Parathyroid adenoma (tissue), 2 donors: ENCODE results near the gene CSMD2.

Experiments used
- H2AFZ ChIP-seq: fragments of 300-600 bp; sonication (generic); one replicate; pipeline ENCODE4 v1.7.0; 2017; ENCODE audit warnings: antibody characterized with exemption, mild to moderate bottlenecking
- H3K27ac ChIP-seq: fragments of 300-600 bp; sonication (generic); one replicate; pipeline ENCODE4 v1.7.0; 2017
- H3K27me3 ChIP-seq: fragments of 300-600 bp; sonication (generic); one replicate; pipeline ENCODE4 v1.7.0; 2017; ENCODE audit warnings: low read length; ENCODE audit not compliant: control insufficient read depth, insufficient read depth
- H3K36me3 ChIP-seq: fragments of 300-600 bp; sonication (generic); one replicate; pipeline ENCODE4 v1.7.0; 2017; ENCODE audit warnings: low read length; ENCODE audit not compliant: control insufficient read depth, insufficient read depth
- H3K4me1 ChIP-seq: fragments of 300-600 bp; sonication (generic); one replicate; pipeline ENCODE4 v1.7.0; 2017; ENCODE audit warnings: control low read depth
- H3K4me2 ChIP-seq: fragments of 300-600 bp; sonication (generic); one replicate; pipeline ENCODE4 v1.7.0; 2017; ENCODE audit warnings: low read length
- H3K4me3 ChIP-seq: fragments of 300-600 bp; sonication (generic); one replicate; pipeline ENCODE4 v1.7.0; 2017; ENCODE audit warnings: low read depth, low read length
- H3K79me2 ChIP-seq: fragments of 300-600 bp; sonication (generic); one replicate; pipeline ENCODE4 v1.7.0; 2017; ENCODE audit warnings: control low read depth
- H3K9ac ChIP-seq: fragments of 300-600 bp; sonication (generic); one replicate; pipeline ENCODE4 v1.7.0; 2017; ENCODE audit warnings: mild to moderate bottlenecking
- H3K9me3 ChIP-seq: fragments of 300-600 bp; sonication (generic); one replicate; pipeline ENCODE4 v1.7.0; 2017; ENCODE audit warnings: low read length; ENCODE audit not compliant: control insufficient read depth
- CTCF ChIP-seq: fragments of 300-600 bp; sonication (generic); IDR thresholded peaks from one replicate; pipeline ENCODE4 v1.7.0; 2017; ENCODE audit warnings: antibody characterized with exemption, mild to moderate bottlenecking
- donor health status: primary hyperparathyroidism.

Gene CSMD2

GRCh38 chr1:33997127-33998036, 167.6 kb downstream of the CSMD2 start:
- Histone ChIP-seq H3K27me3 (no peaks in the 10 kb centered on the region), H3K27ac (no peak overlapping the region), H3K9me3 (no peaks in the 10 kb centered on the region), H2AFZ (no peak overlapping the region), H3K36me3 (no peaks in the 10 kb centered on the region), H3K4me1 (no peaks in the 10 kb centered on the region), H3K79me2 (no peaks in the 10 kb centered on the region), H3K4me3 (no peak overlapping the region), H3K4me2 (no peak overlapping the region), H3K9ac (no peak overlapping the region)
- no peak for TF ChIP-seq CTCF

- no peaks in the 10 kb centered on the region for H3K79me2 ChIP-seq
- H3K4me2 ChIP-seq: no peak overlapping the region
- no peaks in the 10 kb centered on the region for H3K9me3 ChIP-seq
- no peak overlapping the region for H3K4me3 ChIP-seq
- H3K4me1 ChIP-seq: no peaks in the 10 kb centered on the region
- no peak overlapping the region for H2AFZ ChIP-seq
- no peak overlapping the region for H3K27ac ChIP-seq
- no peaks in the 10 kb centered on the region for H3K27me3 ChIP-seq
- H3K9ac ChIP-seq: no peak overlapping the region
- H3K36me3 ChIP-seq: no peaks in the 10 kb centered on the region
- TF ChIP-seq CTCF: no peak
These were observed 168.7 kb downstream of the CSMD2 start for GRCh38 chr1:33996281-33996680.

GRCh38 chr1:33993301-33993700, 171.7 kb downstream of the CSMD2 start:
- H3K27me3 ChIP-seq: no peaks in the 10 kb centered on the region
- no peak overlapping the region for H3K4me2 ChIP-seq
- H2AFZ ChIP-seq: no peak overlapping the region
- no peak overlapping the region for H3K4me3 ChIP-seq
- no peaks in the 10 kb centered on the region for H3K4me1 ChIP-seq
- H3K79me2 ChIP-seq: no peaks in the 10 kb centered on the region
- no peaks in the 10 kb centered on the region for H3K9me3 ChIP-seq
- no peak for TF ChIP-seq CTCF
- H3K36me3 ChIP-seq: no peaks in the 10 kb centered on the region
- H3K9ac ChIP-seq: no peak overlapping the region
- no peak overlapping the region for H3K27ac ChIP-seq

GRCh38 chr1:33990281-33990680, 174.7 kb downstream of the CSMD2 start:
- H3K4me2 ChIP-seq: no peak overlapping the region
- H3K4me1 ChIP-seq: no peaks in the 10 kb centered on the region
- no peaks in the 10 kb centered on the region for H3K9me3 ChIP-seq
- no peaks in the 10 kb centered on the region for H3K27me3 ChIP-seq
- H3K4me3 ChIP-seq: no peak overlapping the region
- H3K36me3 ChIP-seq: no peaks in the 10 kb centered on the region
- TF ChIP-seq CTCF: no peak
- H3K27ac ChIP-seq: no peak overlapping the region
- H3K79me2 ChIP-seq: no peaks in the 10 kb centered on the region
- H2AFZ ChIP-seq: no peak overlapping the region
- H3K9ac ChIP-seq: no peak overlapping the region

- H3K4me3 ChIP-seq: no peak overlapping the region
- H3K27me3 ChIP-seq: no peaks in the 10 kb centered on the region
- no peaks in the 10 kb centered on the region for H3K79me2 ChIP-seq
- no peaks in the 10 kb centered on the region for H3K4me1 ChIP-seq
- H2AFZ ChIP-seq: no peak overlapping the region
- H3K36me3 ChIP-seq: no peaks in the 10 kb centered on the region
- H3K9ac ChIP-seq: no peak overlapping the region
- H3K9me3 ChIP-seq: no peaks in the 10 kb centered on the region
- H3K4me2 ChIP-seq: no peak overlapping the region
- no peak overlapping the region for H3K27ac ChIP-seq
- no peak for TF ChIP-seq CTCF
These were observed 176.9 kb downstream of the CSMD2 start for GRCh38 chr1:33988161-33988560.
